C4-2B (cell line): ENCODE measurements around the gene HSPA6.
"Not testable (repeated sequence)": the region's sequence is repeated elsewhere in the genome, so short reads cannot be mapped to it uniquely, and the experiment has no call there.

Source experiments
- CTCF ChIP-seq: fragments of 450-650 bp; conservative IDR thresholded peaks from 2 replicates; pipeline ENCODE4 v1.5.1; 2017; ENCODE audit warnings: mild to moderate bottlenecking
- ZFX ChIP-seq: fragments of 450-650 bp; IDR thresholded peaks from 2 replicates; pipeline ENCODE4 v1.6.1; 2017

DNA sequence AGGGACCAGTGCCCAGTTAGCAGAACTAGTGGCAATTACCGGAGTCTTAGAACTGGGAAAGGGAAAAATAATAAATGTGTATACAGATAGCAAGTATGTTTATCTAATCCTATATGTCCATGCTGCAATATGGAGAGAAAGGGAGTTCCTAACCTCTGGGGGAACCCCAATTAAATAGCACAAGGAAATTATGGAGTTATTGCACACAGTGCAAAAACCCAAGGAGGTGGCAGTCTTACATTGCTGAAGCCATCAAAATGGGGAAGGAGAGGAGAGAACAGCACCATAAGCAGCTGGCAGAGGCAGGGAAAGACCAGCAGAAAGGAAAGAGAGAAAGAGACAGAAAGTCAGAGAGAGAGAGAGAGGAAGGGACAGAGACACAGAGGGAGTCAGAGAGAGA lies 46.6 kb upstream of the HSPA6 start:
- not testable (repeated sequence) for TF ChIP-seq CTCF, ZFX
